Upper lobe of left lung (tissue), 4 donors: ENCODE results near the gene PIM3.

ENCODE experiments used
- POLR2A ChIP-seq, 4 donors: fragments of 450-650 bp; IDR thresholded peaks; one replicate each; pipeline ENCODE4 v1.5.1; 2016 to 2017; ENCODE audit warnings: antibody characterized with exemption in 4 of 4, mild to moderate bottlenecking in 2 of 4
- POLR2AphosphoS5 ChIP-seq, 2 donors: sonication (generic); formaldehyde crosslinking; IDR thresholded peaks; one replicate each; pipeline ENCODE4 v1.5.1; 2017; ENCODE audit warnings: antibody characterized with exemption in 2 of 2
- TF ChIP-seq, protein P1 (sequence below), 6 experiments: fragments of 450-650 bp in 4 of 6; fragments of 200-600 bp in 2 of 6; sonication (generic) in 2 of 6; IDR thresholded peaks; one replicate each; pipeline ENCODE4 v1.5.1; 2016 to 2019; ENCODE audit warnings: antibody characterized with exemption in 6 of 6

DNA sequence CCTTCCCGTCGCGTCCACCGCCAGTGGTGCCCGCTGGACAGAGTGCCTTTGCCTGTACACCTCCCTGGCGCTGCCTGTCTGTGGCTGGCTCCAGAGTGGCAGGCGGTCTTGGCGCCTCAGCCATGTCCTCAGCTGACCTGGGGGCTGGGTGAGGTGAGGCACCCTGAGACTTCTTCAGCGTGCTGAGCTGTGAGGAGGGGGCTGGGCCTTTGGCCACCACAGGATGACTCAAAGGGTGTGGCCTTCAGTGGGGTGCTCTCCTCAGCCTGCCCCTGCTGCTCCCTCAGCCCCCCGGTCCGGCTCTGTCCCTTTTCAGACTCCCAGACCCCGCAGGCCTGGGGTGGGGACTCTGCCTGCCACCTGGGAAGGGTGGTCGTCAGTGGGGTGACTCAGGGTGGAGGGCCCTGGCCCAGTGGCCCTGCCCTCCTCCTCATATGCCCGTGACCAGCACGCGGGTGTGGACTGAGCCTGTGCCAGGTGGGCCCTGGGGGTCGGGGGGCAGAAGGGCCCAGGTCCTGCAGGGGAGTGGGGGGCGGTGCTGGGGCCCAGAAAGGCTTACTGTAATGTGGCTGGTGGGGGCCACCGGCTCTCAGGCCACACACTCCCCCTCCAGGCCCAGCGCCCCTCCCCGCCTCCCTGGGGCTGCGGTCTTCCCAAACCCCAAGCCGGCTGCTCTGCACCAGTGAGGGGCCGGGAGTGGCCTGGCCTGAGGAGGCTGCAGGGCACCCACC lies 26.2 kb upstream of the PIM3 start:
- TF ChIP-seq, protein P1, sequence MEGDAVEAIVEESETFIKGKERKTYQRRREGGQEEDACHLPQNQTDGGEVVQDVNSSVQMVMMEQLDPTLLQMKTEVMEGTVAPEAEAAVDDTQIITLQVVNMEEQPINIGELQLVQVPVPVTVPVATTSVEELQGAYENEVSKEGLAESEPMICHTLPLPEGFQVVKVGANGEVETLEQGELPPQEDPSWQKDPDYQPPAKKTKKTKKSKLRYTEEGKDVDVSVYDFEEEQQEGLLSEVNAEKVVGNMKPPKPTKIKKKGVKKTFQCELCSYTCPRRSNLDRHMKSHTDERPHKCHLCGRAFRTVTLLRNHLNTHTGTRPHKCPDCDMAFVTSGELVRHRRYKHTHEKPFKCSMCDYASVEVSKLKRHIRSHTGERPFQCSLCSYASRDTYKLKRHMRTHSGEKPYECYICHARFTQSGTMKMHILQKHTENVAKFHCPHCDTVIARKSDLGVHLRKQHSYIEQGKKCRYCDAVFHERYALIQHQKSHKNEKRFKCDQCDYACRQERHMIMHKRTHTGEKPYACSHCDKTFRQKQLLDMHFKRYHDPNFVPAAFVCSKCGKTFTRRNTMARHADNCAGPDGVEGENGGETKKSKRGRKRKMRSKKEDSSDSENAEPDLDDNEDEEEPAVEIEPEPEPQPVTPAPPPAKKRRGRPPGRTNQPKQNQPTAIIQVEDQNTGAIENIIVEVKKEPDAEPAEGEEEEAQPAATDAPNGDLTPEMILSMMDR (IDR thresholded peaks at IDR 0.05) = peak in 2 of 6 experiments; percentile 11 to 21
- peak; percentile 54 to 89 for TF ChIP-seq POLR2AphosphoS5 (IDR thresholded peaks at IDR 0.05)
- peak in 3 of 4 donors; percentile 16 to 79 (median 55) for TF ChIP-seq POLR2A (IDR thresholded peaks at IDR 0.05)
